Karpas-422 (cell line): ENCODE data around the gene PURB. TPM values are rescaled to one million over a fixed set of nuclear protein-coding genes. Genes with fewer than 3 reads are reported as not detected.
A peak's percentile ranks its signal among the peaks of the same experiment; 100 is the strongest.

Source experiments
- DNase-seq: peaks from one replicate; pipeline ENCODE4 v3.0.0-alpha.2; 2015
- H2AFZ ChIP-seq: fragments of 200-600 bp; sonication (generic); 2 replicates; pipeline ENCODE4 v1.6.1; 2014; ENCODE audit warnings: antibody characterized with exemption, low read length, mixed read lengths
- H3K27ac ChIP-seq: fragments of 200-600 bp; sonication (generic); 2 replicates; pipeline ENCODE4 v1.5.1; 2014; ENCODE audit warnings: mild to moderate bottlenecking, low read length, moderate library complexity
- H3K27me3 ChIP-seq: fragments of 200-600 bp; sonication (generic); 2 replicates; pipeline ENCODE4 v1.6.1; 2014; ENCODE audit warnings: low read length, mixed read lengths
- H3K36me3 ChIP-seq: fragments of 200-600 bp; sonication (generic); 2 replicates; pipeline ENCODE4 v1.6.1; 2014; ENCODE audit warnings: low read length, mixed read lengths; ENCODE audit not compliant: insufficient read depth
- H3K4me1 ChIP-seq: fragments of 200-600 bp; sonication (generic); 2 replicates; pipeline ENCODE4 v1.6.1; 2014; ENCODE audit warnings: mild to moderate bottlenecking, low read length, mixed read lengths
- H3K4me2 ChIP-seq: fragments of 200-600 bp; sonication (generic); 2 replicates; pipeline ENCODE4 v1.6.1; 2014; ENCODE audit warnings: low read length, low read depth, mild to moderate bottlenecking; ENCODE audit not compliant: poor library complexity, severe bottlenecking
- H3K4me3 ChIP-seq: fragments of 200-600 bp; sonication (generic); 2 replicates; pipeline ENCODE4 v1.5.1; 2014; ENCODE audit warnings: mild to moderate bottlenecking, antibody characterized with exemption, low read length, mixed read lengths
- H3K79me2 ChIP-seq: fragments of 200-600 bp; sonication (generic); 2 replicates; pipeline ENCODE4 v1.6.1; 2014; ENCODE audit warnings: mild to moderate bottlenecking, low read length, mixed read lengths
- H3K9ac ChIP-seq: fragments of 200-600 bp; sonication (generic); 2 replicates; pipeline ENCODE4 v1.6.0; 2014; ENCODE audit warnings: low read length
- H3K9me2 ChIP-seq: fragments of 200-600 bp; sonication (generic), shearing (Covaris generic); replicated peaks from 2 replicates; pipeline ENCODE4 v1.6.0; 2014; ENCODE audit warnings: mild to moderate bottlenecking, low read length, moderate library complexity; ENCODE audit not compliant: insufficient read depth
- H3K9me3 ChIP-seq: fragments of 300-700, 200-600 bp; sonication (generic); 2 replicates; pipeline ENCODE4 v1.6.1; 2014; ENCODE audit warnings: low read length, mixed read lengths
- H4K20me1 ChIP-seq: fragments of 200-600 bp; sonication (generic); 2 replicates; pipeline ENCODE4 v1.6.1; 2014; ENCODE audit warnings: mild to moderate bottlenecking, antibody characterized with exemption, low read length, low read depth; ENCODE audit not compliant: insufficient read depth
- total RNA-seq: library from RNA; depleted of rRNA; stranded (reverse); fragments of >200 nt; shearing (Covaris generic); gene quantifications from 2 replicates; pipeline ENCODE4 v1.2.3, GENCODE V29; 2014; ENCODE audit warnings: low replicate concordance

PURB gene
- total RNA-seq, 1 experiment from 2014 or later: 11.8 TPM

DNA sequence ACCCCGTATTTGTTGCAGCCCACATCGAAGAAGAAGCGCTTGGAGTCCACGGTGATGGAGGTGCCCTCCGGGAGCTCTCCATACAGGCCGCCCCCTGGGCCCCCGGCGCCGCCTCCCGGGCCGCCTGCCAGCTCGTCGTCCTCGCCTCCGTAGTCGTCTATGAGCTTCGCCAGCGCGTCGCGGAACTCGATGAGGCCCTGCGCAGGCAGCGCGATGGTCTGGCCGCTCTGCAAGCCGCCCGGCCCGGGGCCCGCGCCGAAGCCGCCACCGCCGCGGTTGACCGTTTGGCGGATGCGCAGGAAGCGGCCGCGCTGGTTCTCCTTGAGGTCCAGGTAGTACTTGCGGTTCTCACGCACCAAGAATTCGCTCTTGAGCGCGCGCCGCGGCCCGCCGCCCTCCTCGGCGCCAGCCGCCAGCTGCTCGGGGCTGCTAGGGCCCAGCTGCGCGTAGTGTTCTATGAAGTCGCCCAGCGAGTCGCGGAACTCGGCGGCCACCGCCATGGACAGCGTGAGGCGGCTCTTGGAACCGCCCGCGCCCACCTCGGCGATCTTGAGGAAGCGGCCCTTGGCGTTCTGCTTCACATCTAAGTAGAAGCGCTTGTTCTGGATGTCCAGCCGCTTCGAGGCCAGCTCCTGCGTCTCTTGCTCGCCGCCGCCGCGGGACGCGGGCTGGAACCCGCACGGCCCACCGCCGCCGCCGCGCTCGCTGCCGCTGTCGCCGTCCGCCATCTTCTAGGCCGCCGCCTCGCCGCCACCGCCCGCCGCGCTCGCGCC, 523 bp downstream of the PURB start:
- peak; percentile 59 for DNase-seq
- Histone ChIP-seq H3K27me3 (no peaks in the 10 kb centered on the region), H4K20me1 (peaks cover 47% of the 10 kb centered on the region), H3K27ac (no peak overlapping the region), H3K9me3 (no peaks in the 10 kb centered on the region), H3K4me2 (peak overlapping the region; percentile 88), H3K4me1 (peaks cover 71% of the 10 kb centered on the region), H3K79me2 (peaks cover 50% of the 10 kb centered on the region), H3K4me3 (peak overlapping the region; percentile 71), H3K36me3 (peaks cover 28% of the 10 kb centered on the region), H3K9ac (peak overlapping the region; percentile 80), H2AFZ (no peak overlapping the region), H3K9me2 (no peaks in the 10 kb centered on the region)

- H3K4me1 ChIP-seq: peaks cover 71% of the 10 kb centered on the region
- no peak overlapping the region for H2AFZ ChIP-seq
- H3K4me3 ChIP-seq: peak overlapping the region; percentile 71
- H3K79me2 ChIP-seq: peaks cover 55% of the 10 kb centered on the region
- H3K4me2 ChIP-seq: peak overlapping the region; percentile 88
- peaks cover 52% of the 10 kb centered on the region for H4K20me1 ChIP-seq
- no peaks in the 10 kb centered on the region for H3K9me3 ChIP-seq
- H3K27ac ChIP-seq: no peak overlapping the region
- peak overlapping the region; percentile 80 for H3K9ac ChIP-seq
- H3K27me3 ChIP-seq: no peaks in the 10 kb centered on the region
- H3K36me3 ChIP-seq: peaks cover 32% of the 10 kb centered on the region
- DNase-seq: no peak
- H3K9me2 ChIP-seq: no peaks in the 10 kb centered on the region
These were observed 1.2 kb downstream of the PURB start for GRCh38 chr7:44883961-44884620.

GRCh38 chr7:44882899-44883298, 2.4 kb downstream of the PURB start:
- Histone ChIP-seq H3K9me3 (no peaks in the 10 kb centered on the region), H3K4me1 (peaks cover 69% of the 10 kb centered on the region), H3K27ac (0 out of 2 replicates have a peak overlapping the region, but pooled peaks have one; percentile 57), H3K27me3 (no peaks in the 10 kb centered on the region), H3K36me3 (peaks cover 32% of the 10 kb centered on the region), H2AFZ (no peak overlapping the region), H3K9ac (peak overlapping the region; percentile 5; the same call in 1 of the 2 replicates), H3K79me2 (peaks cover 55% of the 10 kb centered on the region), H3K4me2 (peak overlapping the region; percentile 88), H3K9me2 (no peaks in the 10 kb centered on the region), H4K20me1 (peaks cover 54% of the 10 kb centered on the region), H3K4me3 (peak overlapping the region; percentile 71)
- no peak for DNase-seq

DNA sequence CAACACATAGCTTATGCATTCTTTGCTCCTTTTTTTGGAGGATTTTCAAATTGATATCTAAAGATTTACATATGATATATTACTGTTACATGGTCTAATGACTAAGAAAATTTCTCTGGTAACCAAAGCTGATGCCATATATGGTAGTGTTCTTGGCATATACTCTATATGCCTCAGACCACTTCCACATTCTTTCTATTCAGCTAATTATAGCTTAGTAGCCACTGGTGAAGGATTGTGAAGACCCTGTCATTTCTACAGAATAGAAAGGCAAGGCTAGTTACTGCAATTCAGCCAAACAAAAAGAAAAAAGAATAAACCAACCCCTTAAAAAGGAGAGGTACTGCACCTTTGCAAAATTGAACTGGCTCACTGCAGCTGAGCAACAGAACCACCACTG, 3.7 kb downstream of the PURB start:
- peak overlapping the region; percentile 71 for H3K4me3 ChIP-seq
- peak overlapping the region; percentile 57 for H3K27ac ChIP-seq
- peaks cover 57% of the 10 kb centered on the region for H3K4me1 ChIP-seq
- peak; percentile 75 for DNase-seq
- peaks cover 55% of the 10 kb centered on the region for H3K79me2 ChIP-seq
- no peaks in the 10 kb centered on the region for H3K9me2 ChIP-seq
- H3K9me3 ChIP-seq: no peaks in the 10 kb centered on the region
- H4K20me1 ChIP-seq: peaks cover 57% of the 10 kb centered on the region
- H3K9ac ChIP-seq: peak overlapping the region; percentile 3; the same call in 1 of the 2 replicates
- no peaks in the 10 kb centered on the region for H3K27me3 ChIP-seq
- no peak overlapping the region for H2AFZ ChIP-seq
- H3K36me3 ChIP-seq: peaks cover 32% of the 10 kb centered on the region
- H3K4me2 ChIP-seq: peak overlapping the region; percentile 88

- Histone ChIP-seq H3K4me3 (peak overlapping the region; percentile 71; the same call in 1 of the 2 replicates), H3K9me3 (no peaks in the 10 kb centered on the region), H3K9ac (no peak overlapping the region), H3K27me3 (no peaks in the 10 kb centered on the region), H3K9me2 (no peaks in the 10 kb centered on the region), H2AFZ (no peak overlapping the region), H4K20me1 (peaks cover 57% of the 10 kb centered on the region), H3K27ac (peak overlapping the region; percentile 35; the same call in 1 of the 2 replicates), H3K4me2 (peak overlapping the region; percentile 88), H3K4me1 (peaks cover 52% of the 10 kb centered on the region), H3K79me2 (peaks cover 55% of the 10 kb centered on the region), H3K36me3 (peaks cover 32% of the 10 kb centered on the region)
- DNase-seq: no peak
These were observed 4.2 kb downstream of the PURB start for GRCh38 chr7:44881066-44881600.

GRCh38 chr7:44880317-44881018, 4.9 kb downstream of the PURB start:
- H2AFZ ChIP-seq: no peak overlapping the region
- peaks cover 57% of the 10 kb centered on the region for H4K20me1 ChIP-seq
- no peak overlapping the region for H3K4me3 ChIP-seq
- no peaks in the 10 kb centered on the region for H3K9me3 ChIP-seq
- H3K36me3 ChIP-seq: peaks cover 32% of the 10 kb centered on the region
- DNase-seq: no peak
- peaks cover 48% of the 10 kb centered on the region for H3K4me1 ChIP-seq
- peak overlapping the region; percentile 88 for H3K4me2 ChIP-seq
- H3K27me3 ChIP-seq: no peaks in the 10 kb centered on the region
- H3K27ac ChIP-seq: no peak overlapping the region; the same call in 1 of the 2 replicates
- no peak overlapping the region for H3K9ac ChIP-seq
- H3K9me2 ChIP-seq: no peaks in the 10 kb centered on the region
- peaks cover 55% of the 10 kb centered on the region for H3K79me2 ChIP-seq

GRCh38 chr7:44876393-44876792, 8.9 kb downstream of the PURB start:
- H3K9ac ChIP-seq: no peak overlapping the region
- H3K4me2 ChIP-seq: no peak overlapping the region
- no peaks in the 10 kb centered on the region for H3K9me3 ChIP-seq
- H3K4me3 ChIP-seq: no peak overlapping the region
- no peaks in the 10 kb centered on the region for H3K27me3 ChIP-seq
- no peak overlapping the region for H2AFZ ChIP-seq
- H3K36me3 ChIP-seq: peaks cover 16% of the 10 kb centered on the region
- H4K20me1 ChIP-seq: peaks cover 26% of the 10 kb centered on the region
- H3K9me2 ChIP-seq: no peaks in the 10 kb centered on the region
- H3K79me2 ChIP-seq: peaks cover 21% of the 10 kb centered on the region
- DNase-seq: no peak
- H3K4me1 ChIP-seq: peaks cover 15% of the 10 kb centered on the region
- H3K27ac ChIP-seq: no peak overlapping the region
